PFSK-1 (cell line): ENCODE results near the gene RUNX1.

Source experiments
- FOXP2 ChIP-seq: optimal IDR thresholded peaks from 2 replicates; pipeline ENCODE3; 2011; ENCODE audit warnings: borderline replicate concordance, control low read depth, inconsistent platforms; ENCODE audit not compliant: insufficient read depth; ENCODE audit errors: extremely low read length, extremely low read depth
- POLR2AphosphoS5 ChIP-seq: IDR thresholded peaks from 2 replicates; pipeline ENCODE4 v1.6.1; 2012; ENCODE audit warnings: low read depth, mild to moderate bottlenecking, control low read depth, low read length, moderate library complexity
- SIN3A ChIP-seq: IDR thresholded peaks from 2 replicates; pipeline ENCODE4 v1.6.1; 2012; ENCODE audit warnings: mild to moderate bottlenecking, low read length, moderate library complexity, borderline replicate concordance; ENCODE audit not compliant: insufficient read depth
- TAF1 ChIP-seq: IDR thresholded peaks from 2 replicates; pipeline ENCODE4 v1.6.1; 2012; ENCODE audit warnings: low read length, control low read depth, borderline replicate concordance; ENCODE audit not compliant: insufficient read depth
- TF ChIP-seq, protein P1 (sequence below), 2 experiments: IDR thresholded peaks; 2 replicates each; pipeline versions ENCODE4 v1.6.1 to v1.8.0; 2011 to 2012; ENCODE audit warnings: low read depth in 2 of 2, low read length in 2 of 2, control low read depth in 1 of 2, inconsistent platforms in 1 of 2, mild to moderate bottlenecking in 1 of 2, moderate library complexity in 1 of 2; ENCODE audit not compliant: insufficient read depth in 1 of 2

The RUNX1 gene

DNA sequence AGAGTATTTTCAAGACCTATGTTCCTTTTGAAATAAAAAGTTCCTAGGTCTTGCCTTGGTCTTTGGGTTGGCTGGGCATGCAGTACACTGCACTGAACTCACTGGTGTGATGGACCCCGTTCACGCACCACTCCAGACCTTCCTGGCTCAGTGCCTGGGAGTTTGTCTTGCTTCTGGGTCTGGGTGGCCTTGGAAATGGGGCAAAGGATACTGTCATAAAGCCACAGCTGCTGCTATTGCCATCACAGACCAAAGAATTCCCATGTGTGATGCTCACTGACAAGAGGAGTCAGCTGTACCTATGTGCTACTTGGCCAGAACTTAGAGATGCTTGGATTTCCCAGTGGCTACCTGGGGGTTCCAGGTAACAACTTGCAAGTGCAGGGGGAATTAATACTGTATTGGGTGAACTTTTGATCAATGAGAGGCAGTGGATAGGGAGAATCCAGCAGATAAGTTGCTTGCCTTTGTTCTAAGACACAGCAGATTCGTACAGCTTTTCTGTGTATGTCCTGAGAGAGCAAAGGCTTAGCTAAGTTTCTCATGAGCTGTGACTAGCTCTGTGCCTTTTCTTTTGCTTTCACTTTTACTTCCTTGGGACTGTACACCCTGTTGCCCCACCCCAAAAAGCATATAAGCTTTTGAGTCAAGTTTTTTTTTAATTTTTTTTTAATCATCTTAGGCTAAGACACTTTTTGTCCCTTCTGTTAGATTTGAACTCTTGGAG lies 115.3 kb downstream of the RUNX1 start:
- TF ChIP-seq TAF1 (no peak), SIN3A (no peak), FOXP2 (no peak), POLR2AphosphoS5 (no peak)
- TF ChIP-seq, protein P1, sequence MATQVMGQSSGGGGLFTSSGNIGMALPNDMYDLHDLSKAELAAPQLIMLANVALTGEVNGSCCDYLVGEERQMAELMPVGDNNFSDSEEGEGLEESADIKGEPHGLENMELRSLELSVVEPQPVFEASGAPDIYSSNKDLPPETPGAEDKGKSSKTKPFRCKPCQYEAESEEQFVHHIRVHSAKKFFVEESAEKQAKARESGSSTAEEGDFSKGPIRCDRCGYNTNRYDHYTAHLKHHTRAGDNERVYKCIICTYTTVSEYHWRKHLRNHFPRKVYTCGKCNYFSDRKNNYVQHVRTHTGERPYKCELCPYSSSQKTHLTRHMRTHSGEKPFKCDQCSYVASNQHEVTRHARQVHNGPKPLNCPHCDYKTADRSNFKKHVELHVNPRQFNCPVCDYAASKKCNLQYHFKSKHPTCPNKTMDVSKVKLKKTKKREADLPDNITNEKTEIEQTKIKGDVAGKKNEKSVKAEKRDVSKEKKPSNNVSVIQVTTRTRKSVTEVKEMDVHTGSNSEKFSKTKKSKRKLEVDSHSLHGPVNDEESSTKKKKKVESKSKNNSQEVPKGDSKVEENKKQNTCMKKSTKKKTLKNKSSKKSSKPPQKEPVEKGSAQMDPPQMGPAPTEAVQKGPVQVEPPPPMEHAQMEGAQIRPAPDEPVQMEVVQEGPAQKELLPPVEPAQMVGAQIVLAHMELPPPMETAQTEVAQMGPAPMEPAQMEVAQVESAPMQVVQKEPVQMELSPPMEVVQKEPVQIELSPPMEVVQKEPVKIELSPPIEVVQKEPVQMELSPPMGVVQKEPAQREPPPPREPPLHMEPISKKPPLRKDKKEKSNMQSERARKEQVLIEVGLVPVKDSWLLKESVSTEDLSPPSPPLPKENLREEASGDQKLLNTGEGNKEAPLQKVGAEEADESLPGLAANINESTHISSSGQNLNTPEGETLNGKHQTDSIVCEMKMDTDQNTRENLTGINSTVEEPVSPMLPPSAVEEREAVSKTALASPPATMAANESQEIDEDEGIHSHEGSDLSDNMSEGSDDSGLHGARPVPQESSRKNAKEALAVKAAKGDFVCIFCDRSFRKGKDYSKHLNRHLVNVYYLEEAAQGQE (IDR thresholded peaks at IDR 0.05; ENCODE audit: insufficient read depth in 1 of 2, low read depth in 2 of 2, low read length in 2 of 2): no peak

DNA sequence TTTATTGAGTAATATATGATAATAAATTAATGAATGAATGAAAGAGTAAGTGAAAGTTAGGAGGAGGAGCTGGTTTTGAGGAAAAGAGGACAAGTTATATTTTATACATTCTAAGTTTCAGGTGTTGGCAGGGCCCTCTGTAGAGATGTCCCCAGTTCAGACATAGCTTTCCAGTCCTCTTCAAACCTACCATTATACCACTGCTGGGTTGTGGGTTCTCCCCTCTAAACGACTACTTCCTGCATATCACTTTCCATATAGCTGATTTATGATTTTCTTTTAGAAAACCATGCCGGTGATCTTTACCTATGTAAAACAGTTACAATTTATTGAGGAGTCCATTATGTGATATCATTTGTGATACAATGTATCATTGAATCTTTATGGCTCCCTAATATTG lies 116.9 kb downstream of the RUNX1 start:
- no peak for TF ChIP-seq POLR2AphosphoS5
- TF ChIP-seq, protein P1 (IDR thresholded peaks at IDR 0.05; ENCODE audit: insufficient read depth in 1 of 2, low read depth in 2 of 2, low read length in 2 of 2): no peak
- TF ChIP-seq SIN3A: no peak
- no peak for TF ChIP-seq FOXP2
- TF ChIP-seq TAF1: no peak

DNA sequence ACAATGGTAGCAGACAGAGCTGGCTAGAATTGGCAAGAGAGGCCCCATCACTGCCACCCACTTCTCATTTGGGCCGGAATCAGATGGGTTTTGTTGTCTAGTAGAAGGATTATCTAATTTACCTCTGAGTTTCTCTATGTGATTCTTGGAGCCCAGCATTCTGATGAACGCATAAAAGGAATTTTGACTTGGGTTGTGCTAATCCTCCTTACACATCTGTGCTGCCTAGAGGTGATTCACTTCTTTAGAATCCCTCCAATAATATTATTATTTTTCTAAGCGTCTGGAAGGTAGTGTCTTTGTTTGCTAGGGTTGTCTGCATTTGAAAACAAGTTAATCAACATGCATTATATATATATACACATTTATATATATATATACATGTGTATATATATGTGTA lies 118.1 kb downstream of the RUNX1 start:
- TF ChIP-seq TAF1: no peak
- no peak for TF ChIP-seq FOXP2
- TF ChIP-seq POLR2AphosphoS5: no peak
- TF ChIP-seq SIN3A: no peak
- TF ChIP-seq, protein P1 (IDR thresholded peaks at IDR 0.05; ENCODE audit: insufficient read depth in 1 of 2, low read depth in 2 of 2, low read length in 2 of 2): no peak

DNA sequence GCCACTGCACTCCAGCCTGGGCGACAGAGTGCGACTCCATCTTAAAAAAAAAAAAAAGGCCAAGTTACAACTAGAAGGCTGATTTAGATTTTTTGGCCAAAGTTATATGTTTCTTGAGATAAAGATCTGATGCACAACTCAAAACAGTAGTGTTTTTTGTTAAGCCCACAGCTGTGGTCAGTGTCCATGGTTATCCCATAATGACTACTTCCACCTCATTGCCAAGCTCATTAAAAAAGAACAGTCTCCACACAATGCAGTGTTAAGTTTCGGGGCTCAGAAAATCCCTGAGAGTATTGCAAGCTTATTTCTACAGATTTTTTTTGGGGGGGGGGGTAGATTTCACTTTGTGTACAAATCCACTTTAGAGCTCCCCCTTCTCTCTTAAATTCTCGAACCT lies 120.5 kb downstream of the RUNX1 start:
- TF ChIP-seq, protein P1 (IDR thresholded peaks at IDR 0.05; ENCODE audit: insufficient read depth in 1 of 2, low read depth in 2 of 2, low read length in 2 of 2): no peak
- TF ChIP-seq FOXP2 (no peak), TAF1 (no peak), POLR2AphosphoS5 (no peak), SIN3A (no peak)

- TF ChIP-seq TAF1: no peak
- no peak for TF ChIP-seq SIN3A
- TF ChIP-seq FOXP2: no peak
- TF ChIP-seq POLR2AphosphoS5: no peak
- TF ChIP-seq, protein P1 (IDR thresholded peaks at IDR 0.05; ENCODE audit: insufficient read depth in 1 of 2, low read depth in 2 of 2, low read length in 2 of 2): no peak
These were observed 121.1 kb downstream of the RUNX1 start for GRCh38 chr21:34927992-34928391.
